ENCODE data around the gene LRRC70. TPM values are rescaled to one million over a fixed set of nuclear protein-coding genes. Genes with fewer than 3 reads are reported as not detected.

LRRC70 gene
- total and polyA plus RNA-seq, 2 of the 8 experiments (the other 6 are each of a cell fraction or from before 2014, with no cell fraction given), result 0.62 to 0.67 TPM

DNA sequence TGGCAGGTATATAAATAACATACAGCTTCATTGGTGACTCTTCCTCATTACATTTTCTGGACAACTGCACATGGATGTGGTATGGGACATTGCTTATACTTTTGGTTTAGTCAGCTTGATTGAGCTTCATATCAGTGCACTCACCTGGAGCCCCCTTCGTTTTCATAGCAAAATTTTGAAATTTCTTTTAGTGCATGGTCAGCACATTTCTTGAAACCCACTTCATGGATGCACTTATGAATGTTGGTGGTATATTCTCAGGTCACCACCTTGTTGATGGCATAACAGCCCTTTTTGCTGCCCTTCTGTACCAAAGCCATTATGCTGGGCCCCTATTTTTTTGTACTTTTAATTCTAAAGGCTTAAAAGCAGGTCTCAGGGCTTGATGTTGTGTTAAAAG lies 16.7 kb upstream of the LRRC70 start:
- Histone ChIP-seq H3K9me3 (ENCODE audit: insufficient read depth in 2 of 2, low read depth in 1 of 2, low read length in 1 of 2) (no peaks in the 10 kb centered on the region), H3K36me3 (ENCODE audit: control insufficient read depth in 2 of 4, insufficient read depth in 4 of 4, low read length in 3 of 4) (peaks cover 0 to 5% (median 0%) of the 10 kb centered on the region in 4 experiments; a peak in 2 of 8 replicates), H3K23ac (ENCODE audit: insufficient read length) (no peak overlapping the region), H2AK5ac (ENCODE audit: low read depth, low read length) (no peak overlapping the region), H3K4ac (replicated peaks; ENCODE audit: insufficient read length, low read depth, low read length) (no peak overlapping the region), H3K27me3 (replicated peaks in 1 of 4; ENCODE audit: control insufficient read depth in 3 of 4, extremely low read depth in 1 of 4, insufficient read depth in 3 of 4, low read length in 3 of 4) (no peaks in the 10 kb centered on the region), H2BK20ac (ENCODE audit: low read length) (no peak overlapping the region), H2BK15ac (ENCODE audit: low read length) (no peak overlapping the region), H3K4me1 (replicated peaks in 1 of 4; ENCODE audit: control insufficient read depth in 3 of 4, insufficient read depth in 4 of 4, low read length in 3 of 4) (peaks cover 0 to 7% (median 2%) of the 10 kb centered on the region in 4 experiments; a peak in 2 of 7 replicates), H4K20me1 (replicated peaks in 1 of 2; ENCODE audit: control insufficient read depth in 1 of 2, insufficient read depth in 2 of 2, low read length in 2 of 2) (no peaks in the 10 kb centered on the region), H3K79me2 (ENCODE audit: control insufficient read depth in 1 of 2, insufficient read depth in 2 of 2, low read length in 2 of 2) (no peaks in the 10 kb centered on the region), H2BK5ac (ENCODE audit: low read depth, low read length) (no peak overlapping the region), H3K4me3 (ENCODE audit: extremely low read depth in 1 of 4, insufficient read depth in 2 of 4, low read depth in 3 of 4, low read length in 4 of 4) (no peak overlapping the region), H2BK120ac (replicated peaks; ENCODE audit: low read depth, low read length) (no peak overlapping the region), H3K56ac (replicated peaks; ENCODE audit: insufficient read length, low read depth, low read length) (no peak overlapping the region), H3K14ac (ENCODE audit: insufficient read length) (no peak overlapping the region), H3K18ac (ENCODE audit: extremely low read depth, low read length) (no peak overlapping the region), H3K79me1 (ENCODE audit: low read depth, low read length) (no peaks in the 10 kb centered on the region), H3K4me2 (ENCODE audit: insufficient read depth in 1 of 2, low read depth in 2 of 2, low read length in 2 of 2) (no peak overlapping the region), H3K9ac (replicated peaks in 1 of 4; ENCODE audit: extremely low read depth in 1 of 4, low read depth in 3 of 4, low read length in 3 of 4) (no peak overlapping the region), H2AFZ (ENCODE audit: low read length) (no peak overlapping the region), H3K27ac (ENCODE audit: low read depth, low read length) (no peak overlapping the region), H4K91ac (replicated peaks; ENCODE audit: insufficient read length, low read length) (no peak overlapping the region), H4K8ac (ENCODE audit: extremely low read depth, insufficient read depth, low read length) (no peak overlapping the region), H4K5ac (ENCODE audit: insufficient read length, low read depth, low read length) (no peak overlapping the region), H2BK12ac (ENCODE audit: low read depth, low read length) (no peak overlapping the region), H3K23me2 (ENCODE audit: low read depth, low read length) (no peaks in the 10 kb centered on the region)
- ChIA-PET POLR2A (ENCODE audit: partially characterized antibody) (no interaction called here), CTCF (ENCODE audit: partially characterized antibody) (interaction anchor here (1.3 kb wide), 1 partner anchor 12 kb away, joined by 4 read pairs; no protein-coding TSS in a partner anchor)
- FAIRE-seq, result no peak
- TF ChIP-seq SIN3A (conservative IDR thresholded peaks at IDR 0.05 in 1 of 2, IDR thresholded peaks at IDR 0.05 in 1 of 2; ENCODE audit: low read depth in 1 of 2, low read length in 2 of 2) (no peak), MAFK (IDR thresholded peaks at IDR 0.05; ENCODE audit: low read depth, low read length) (peak; percentile 61)
- no peak for DNase-seq (ENCODE audit: low read depth in 1 of 2, low spot score in 2 of 2)
- 76% methylated on average over 1 of the region's 1 CpG; no CpG with 5 or more reads in 1 of the 2 experiments for WGBS, 2 experiments (ENCODE audit: extremely low coverage in 1 of 2, insufficient coverage in 1 of 2, insufficient read length in 1 of 2, insufficient replicate concordance in 2 of 2, low coverage in 1 of 2, low lambda C conversion rate in 2 of 2, missing lambda C conversion rate in 1 of 2)
